ENCODE measurements around the gene SLC16A13. TPM values are rescaled to one million over a fixed set of nuclear protein-coding genes. Genes with fewer than 3 reads are reported as not detected.
A peak's percentile ranks its signal among the peaks of the same experiment; 100 is the strongest.

The SLC16A13 gene
- total and polyA plus RNA-seq, 2 experiments from 2014 or later, result 4.0 to 5.8 TPM

GRCh38 chr17:7019367-7019766 is 16.4 kb upstream of the SLC16A13 start:
- Histone ChIP-seq H3K4me1 (ENCODE audit: low read depth) (no peaks in the 10 kb centered on the region), H3K27ac (no peak overlapping the region), H3K9me3 (ENCODE audit: low read depth) (no peaks in the 10 kb centered on the region), H3K36me3 (no peaks in the 10 kb centered on the region), H3K27me3 (peaks cover 22% of the 10 kb centered on the region), H3K4me3 (no peak overlapping the region)
- no peak for TF ChIP-seq CTCF (IDR thresholded peaks at IDR 0.05; ENCODE audit: low read depth, low read length)
- DNase-seq (ENCODE audit: low read depth in 1 of 2, low spot score in 1 of 2), result no peak

- Histone ChIP-seq H3K27me3 (peaks cover 22% of the 10 kb centered on the region), H3K27ac (no peak overlapping the region), H3K4me3 (no peak overlapping the region), H3K36me3 (no peaks in the 10 kb centered on the region), H3K9me3 (ENCODE audit: low read depth) (no peaks in the 10 kb centered on the region), H3K4me1 (ENCODE audit: low read depth) (no peaks in the 10 kb centered on the region)
- DNase-seq (ENCODE audit: low read depth in 1 of 2, low spot score in 1 of 2), result peak; percentile 76
- TF ChIP-seq CTCF (IDR thresholded peaks at IDR 0.05; ENCODE audit: low read depth, low read length), result no peak
These were observed 15.8 kb upstream of the SLC16A13 start for GRCh38 chr17:7019839-7020519.

GRCh38 chr17:7020894-7021664 is 14.7 kb upstream of the SLC16A13 start:
- TF ChIP-seq CTCF (IDR thresholded peaks at IDR 0.05; ENCODE audit: low read depth, low read length), result no peak
- peaks cover 22% of the 10 kb centered on the region for H3K27me3 ChIP-seq
- H3K9me3 ChIP-seq (ENCODE audit: low read depth), result no peaks in the 10 kb centered on the region
- H3K27ac ChIP-seq, result no peak overlapping the region
- no peaks in the 10 kb centered on the region for H3K4me1 ChIP-seq (ENCODE audit: low read depth)
- H3K4me3 ChIP-seq, result no peak overlapping the region
- no peak for DNase-seq (ENCODE audit: low read depth in 1 of 2, low spot score in 1 of 2)
- no peaks in the 10 kb centered on the region for H3K36me3 ChIP-seq

GRCh38 chr17:7021993-7022778 is 13.6 kb upstream of the SLC16A13 start:
- no peaks in the 10 kb centered on the region for H3K36me3 ChIP-seq
- no peak overlapping the region for H3K27ac ChIP-seq
- no peak overlapping the region for H3K4me3 ChIP-seq
- no peaks in the 10 kb centered on the region for H3K9me3 ChIP-seq (ENCODE audit: low read depth)
- H3K27me3 ChIP-seq, result peaks cover 22% of the 10 kb centered on the region
- TF ChIP-seq CTCF (IDR thresholded peaks at IDR 0.05; ENCODE audit: low read depth, low read length), result peak; percentile 93
- H3K4me1 ChIP-seq (ENCODE audit: low read depth), result no peaks in the 10 kb centered on the region
- peak; percentile 79 to 87 for DNase-seq (ENCODE audit: low read depth in 1 of 2, low spot score in 1 of 2)

- H3K4me3 ChIP-seq, result no peak within 1 kb of the TSS
These were observed 12.8 kb upstream of the SLC16A13 start, which contains the start of gene BCL6B for GRCh38 chr17:7022781-7023571. TSS of gene BCL6B (plus strand) at chr17:7023050. CDS start at chr17:7023672, 622 bp downstream.

More at GRCh38 chr17:7022781-7023571, 12.8 kb upstream of the SLC16A13 start, which contains the start of gene BCL6B:
- no peaks in the 10 kb centered on the region for H3K9me3 ChIP-seq (ENCODE audit: low read depth)
- DNase-seq (ENCODE audit: low read depth in 1 of 2, low spot score in 1 of 2), result no peak
- H3K4me1 ChIP-seq (ENCODE audit: low read depth), result no peaks in the 10 kb centered on the region
- no peak within 1 kb of the TSS for H3K27ac ChIP-seq
- no peak for TF ChIP-seq CTCF (IDR thresholded peaks at IDR 0.05; ENCODE audit: low read depth, low read length)
- H3K27me3 ChIP-seq, result peaks cover 22% of the 10 kb centered on the region
- H3K36me3 ChIP-seq, result no peaks in the 10 kb centered on the region
